GM19467 (cell line): ENCODE measurements around the gene C6orf136.
"Not testable (repeated sequence)": the region's sequence is repeated elsewhere in the genome, so short reads cannot be mapped to it uniquely, and the experiment has no call there.

Experiments
- ATAC-seq: cut with Tn5 transposase; IDR thresholded peaks from one replicate; pipeline ENCODE4 v1.9.1; 2021; ENCODE audit warnings: mild to moderate bottlenecking, moderate library complexity; ENCODE audit not compliant: unreplicated experiment

Gene C6orf136

GRCh38 chr6:30655743-30656094, 8.8 kb downstream of the C6orf136 start:
- no peak for ATAC-seq

DNA sequence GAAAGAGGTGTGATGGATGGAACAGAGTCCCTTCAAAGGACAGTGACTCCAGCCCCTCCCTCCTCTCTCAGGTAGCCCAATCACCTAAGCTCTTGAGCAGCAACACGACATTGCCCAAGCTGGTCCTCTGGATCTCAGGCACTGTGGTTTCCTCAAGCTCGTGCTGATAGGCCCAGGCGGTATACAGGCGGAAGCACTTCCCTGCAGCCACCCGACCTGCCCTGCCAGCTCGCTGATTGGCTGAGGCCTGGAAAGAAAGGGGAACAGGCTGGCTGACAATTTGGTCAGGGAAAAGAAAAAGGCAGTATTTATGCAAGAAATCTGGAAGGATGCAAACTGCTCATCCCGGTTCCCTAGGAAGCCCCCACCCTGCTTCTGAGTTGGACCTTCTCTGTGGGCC, 9.6 kb downstream of the C6orf136 start:
- no peak for ATAC-seq

DNA sequence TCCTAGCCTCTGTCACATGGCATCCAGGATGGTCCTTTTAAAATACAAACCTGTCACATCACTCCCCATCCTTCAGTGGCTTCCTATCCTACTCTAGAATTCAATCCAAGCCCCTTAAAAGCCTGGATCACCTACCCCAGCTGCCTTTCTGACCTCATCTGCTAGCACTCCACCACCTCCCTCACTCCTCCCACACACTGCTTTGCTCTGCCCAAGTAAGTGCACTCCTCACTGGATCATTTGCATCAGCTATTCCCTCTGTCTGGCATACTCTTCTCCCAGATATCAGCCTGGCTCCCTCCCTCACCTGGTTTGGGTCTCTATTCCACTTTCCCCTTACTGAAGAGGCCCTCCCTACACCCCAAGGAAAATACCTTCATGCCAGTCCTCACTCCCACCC, 10.5 kb downstream of the C6orf136 start:
- ATAC-seq: no peak

- ATAC-seq: not testable (repeated sequence)
Measured at GRCh38 chr6:30657922-30658321, 11.0 kb downstream of the C6orf136 start.

DNA sequence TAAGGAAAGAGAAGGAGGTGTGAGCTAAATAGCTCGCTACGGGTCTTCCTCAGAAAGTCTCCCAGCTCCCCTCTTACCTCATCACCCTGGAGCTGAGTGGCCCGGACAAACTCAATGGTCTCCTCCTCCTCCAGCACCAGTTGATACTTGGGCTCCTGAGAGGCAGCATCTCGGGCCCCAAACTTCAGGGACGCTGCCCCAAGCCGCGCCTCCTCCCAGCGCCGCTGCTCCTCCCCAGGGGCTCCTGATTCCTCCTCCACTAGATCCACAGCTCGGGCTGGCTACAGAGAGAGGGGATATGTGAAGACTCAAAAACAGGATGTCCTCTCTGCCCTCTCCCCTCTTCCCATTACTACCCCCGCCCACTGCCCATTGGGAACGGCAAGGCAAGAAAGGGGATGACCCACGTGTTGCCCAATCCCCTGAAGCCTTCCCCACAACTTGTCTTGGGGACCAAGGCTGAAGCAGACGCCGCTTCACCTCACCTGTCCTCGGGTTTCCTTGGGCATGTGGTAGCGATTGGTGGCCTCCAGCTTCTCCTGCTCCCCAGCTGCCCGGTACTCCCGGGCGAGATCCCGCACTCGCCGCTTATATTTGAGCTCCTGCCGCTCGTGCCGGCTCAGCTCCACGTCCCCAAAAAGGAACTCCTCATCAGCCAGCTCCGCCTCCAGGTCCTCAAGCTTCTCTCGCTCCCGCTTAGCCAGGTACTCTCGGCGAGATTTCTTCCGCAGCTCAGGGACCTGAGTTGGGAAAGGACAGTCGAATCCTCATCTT, 18.2 kb downstream of the C6orf136 start:
- ATAC-seq: no peak

DNA sequence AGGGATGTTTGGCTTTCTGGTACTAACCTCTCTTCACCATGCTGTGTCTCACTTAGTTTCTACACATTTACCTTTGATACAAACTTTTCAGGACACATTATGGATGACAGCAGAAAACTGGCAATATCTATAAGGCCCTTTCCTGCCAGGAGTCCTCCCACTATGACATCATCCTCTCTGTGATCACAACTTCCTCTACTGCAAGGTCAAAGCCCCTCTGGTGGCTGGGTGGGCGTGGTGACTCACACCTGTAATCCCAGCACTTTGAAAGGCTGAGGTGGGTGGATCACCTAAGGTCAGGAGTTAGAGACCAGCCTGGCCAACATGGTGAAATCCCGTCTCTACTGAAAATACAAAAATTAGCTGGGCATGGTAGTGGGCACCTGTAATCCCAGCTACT, 19.4 kb downstream of the C6orf136 start:
- not testable (repeated sequence) for ATAC-seq

DNA sequence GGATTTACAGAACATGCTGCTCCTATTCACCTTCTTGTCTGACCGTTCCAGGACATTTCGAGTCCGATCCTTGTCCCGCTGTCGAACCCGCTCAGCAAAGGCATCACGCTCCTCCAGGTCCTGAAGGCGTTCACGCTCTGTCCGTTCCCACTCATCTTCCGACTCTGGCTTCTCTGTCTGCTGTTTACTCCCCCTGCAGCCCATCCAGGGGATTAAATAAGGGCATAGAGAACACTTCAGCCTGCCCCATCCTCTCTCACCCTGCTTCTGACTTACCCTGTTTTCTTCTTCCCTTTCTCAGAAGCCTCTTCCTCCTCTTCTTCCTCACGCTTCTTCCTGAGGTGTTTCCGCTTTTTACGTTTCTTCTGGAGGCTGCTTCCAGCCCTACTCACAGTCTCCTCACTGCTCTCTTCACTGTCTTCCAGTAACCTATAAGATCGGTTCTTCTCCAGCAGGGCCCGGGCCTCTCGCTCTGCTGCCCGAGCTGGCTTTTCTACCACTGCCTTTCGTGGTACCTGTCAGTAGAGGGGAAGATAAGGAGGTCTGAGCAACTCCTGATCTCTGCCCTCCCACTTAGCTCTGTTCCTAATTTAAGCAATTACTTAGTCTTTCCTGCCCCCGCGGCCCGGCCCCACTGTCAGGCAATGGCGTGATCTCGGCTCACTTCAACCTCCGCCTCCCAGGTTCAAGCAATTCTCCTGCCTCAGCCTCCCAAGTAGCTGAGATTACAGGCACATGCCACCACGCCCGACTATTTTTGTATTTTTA, 24.0 kb downstream of the C6orf136 start:
- no peak for ATAC-seq

DNA sequence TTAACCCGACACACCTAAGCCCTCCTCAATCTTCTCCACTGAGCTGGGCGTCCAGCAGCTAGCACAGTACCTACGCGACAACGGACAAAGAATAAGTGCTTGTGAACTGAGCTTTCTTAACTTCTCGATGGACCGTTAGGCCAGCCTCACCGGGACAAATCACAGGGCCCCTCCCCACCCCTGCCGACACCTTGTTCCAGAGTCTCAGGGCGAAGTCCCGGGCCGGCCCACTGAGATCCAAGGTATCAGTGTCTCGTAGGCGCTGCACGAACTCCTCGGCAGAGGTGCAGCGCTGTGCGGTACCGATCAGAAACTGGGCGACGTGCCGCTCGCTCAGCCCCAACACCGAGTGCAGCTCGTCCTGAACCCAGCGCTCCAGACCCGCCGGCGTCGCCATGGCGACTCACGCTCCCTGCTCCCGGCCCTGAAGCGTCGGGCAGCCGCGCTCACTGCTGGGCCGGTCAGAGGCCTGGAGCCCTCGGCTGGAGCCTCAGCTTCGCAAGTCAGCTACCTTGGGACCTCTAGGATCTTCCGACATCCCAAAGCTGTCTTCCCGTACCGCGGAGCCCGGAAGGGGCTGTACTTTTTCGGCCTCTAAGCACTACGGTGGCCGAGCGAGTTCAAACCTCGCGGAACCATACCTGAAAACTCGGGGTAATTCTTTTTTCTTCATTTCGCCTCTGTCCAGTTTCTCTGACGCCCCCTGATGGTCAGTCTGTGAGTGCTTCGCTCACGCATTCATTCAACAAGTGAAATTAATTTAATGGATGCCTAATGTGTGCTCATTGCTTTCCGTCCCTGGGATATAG, 25.7 kb downstream of the C6orf136 start, which contains the start of gene DHX16:
Gene DHX16, minus strand, starts transcription at position 562 of the 809 bp plus-strand sequence. Its CDS starts 165 bp downstream, at position 397.
- ATAC-seq: peak; percentile 63

DNA sequence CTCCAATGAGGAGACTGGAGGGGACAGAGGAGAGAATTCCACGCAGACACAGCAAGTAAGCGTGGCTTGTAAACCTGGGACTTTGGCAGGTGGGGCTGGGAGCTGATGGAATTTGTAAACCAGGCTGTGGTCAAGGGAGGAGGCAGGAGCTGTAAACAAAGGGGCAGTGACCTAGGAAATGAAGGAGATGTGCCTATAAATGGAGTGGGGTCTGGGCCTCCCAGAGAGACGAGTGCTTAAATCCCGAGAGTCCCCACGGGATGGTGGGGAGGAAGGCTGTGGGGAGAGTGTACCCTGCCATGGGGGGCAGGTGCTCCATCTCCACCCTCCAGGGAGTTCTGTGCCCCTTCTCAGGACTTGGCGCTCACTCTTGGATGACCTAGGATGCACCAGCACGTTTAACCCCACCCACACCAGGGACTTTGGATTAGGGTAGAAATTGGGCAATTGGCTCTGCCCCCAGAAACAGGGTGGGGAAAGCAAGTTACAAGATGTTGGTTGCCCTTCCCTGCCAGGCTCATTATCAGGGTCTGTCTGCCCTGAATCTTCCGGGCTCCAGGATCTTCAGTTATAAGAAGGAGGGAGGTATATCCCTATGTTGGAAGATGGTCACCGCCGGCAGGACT, 29.8 kb downstream of the C6orf136 start:
- no peak for ATAC-seq

- ATAC-seq: no peak
Measured at GRCh38 chr6:30678964-30679726, 32.2 kb downstream of the C6orf136 start.

GRCh38 chr6:30679765-30680535, 33.0 kb downstream of the C6orf136 start:
- ATAC-seq: no peak

GRCh38 chr6:30681766-30682142, 34.8 kb downstream of the C6orf136 start:
- ATAC-seq: no peak

GRCh38 chr6:30682143-30683117, 35.5 kb downstream of the C6orf136 start:
- ATAC-seq: peak; percentile 25

GRCh38 chr6:30683183-30683979, 36.4 kb downstream of the C6orf136 start:
- no peak for ATAC-seq

GRCh38 chr6:30683980-30684338, 37.0 kb downstream of the C6orf136 start:
- no peak for ATAC-seq

- ATAC-seq: no peak
Measured at GRCh38 chr6:30684386-30685156, 37.6 kb downstream of the C6orf136 start.
